Measurements from ENCODE around the gene RHD.
"Not testable (repeated sequence)": the region's sequence is repeated elsewhere in the genome, so short reads cannot be mapped to it uniquely, and the experiment has no call there.

GRCh38 chr1:25308168-25308567 lies 35.9 kb downstream of the RHD start:
- TF ChIP-seq, protein P1, sequence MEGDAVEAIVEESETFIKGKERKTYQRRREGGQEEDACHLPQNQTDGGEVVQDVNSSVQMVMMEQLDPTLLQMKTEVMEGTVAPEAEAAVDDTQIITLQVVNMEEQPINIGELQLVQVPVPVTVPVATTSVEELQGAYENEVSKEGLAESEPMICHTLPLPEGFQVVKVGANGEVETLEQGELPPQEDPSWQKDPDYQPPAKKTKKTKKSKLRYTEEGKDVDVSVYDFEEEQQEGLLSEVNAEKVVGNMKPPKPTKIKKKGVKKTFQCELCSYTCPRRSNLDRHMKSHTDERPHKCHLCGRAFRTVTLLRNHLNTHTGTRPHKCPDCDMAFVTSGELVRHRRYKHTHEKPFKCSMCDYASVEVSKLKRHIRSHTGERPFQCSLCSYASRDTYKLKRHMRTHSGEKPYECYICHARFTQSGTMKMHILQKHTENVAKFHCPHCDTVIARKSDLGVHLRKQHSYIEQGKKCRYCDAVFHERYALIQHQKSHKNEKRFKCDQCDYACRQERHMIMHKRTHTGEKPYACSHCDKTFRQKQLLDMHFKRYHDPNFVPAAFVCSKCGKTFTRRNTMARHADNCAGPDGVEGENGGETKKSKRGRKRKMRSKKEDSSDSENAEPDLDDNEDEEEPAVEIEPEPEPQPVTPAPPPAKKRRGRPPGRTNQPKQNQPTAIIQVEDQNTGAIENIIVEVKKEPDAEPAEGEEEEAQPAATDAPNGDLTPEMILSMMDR (IDR thresholded peaks at IDR 0.05; ENCODE audit: low read depth, low read length, missing input control), result not testable (repeated sequence)
- TF ChIP-seq TAF1 (conservative IDR thresholded peaks at IDR 0.05); RAD21 (IDR thresholded peaks at IDR 0.05); MAX (IDR thresholded peaks at IDR 0.05); GABPA (IDR thresholded peaks at IDR 0.05 in 1 of 2, conservative IDR thresholded peaks at IDR 0.05 in 1 of 2); REST (IDR thresholded peaks at IDR 0.05); JUND (IDR thresholded peaks at IDR 0.05); YY1 (IDR thresholded peaks at IDR 0.05); ZBTB33 (IDR thresholded peaks at IDR 0.05); EGR1 (IDR thresholded peaks at IDR 0.05; ENCODE audit: low read depth in 2 of 2): not testable (repeated sequence)
- TF ChIP-seq, protein P2, sequence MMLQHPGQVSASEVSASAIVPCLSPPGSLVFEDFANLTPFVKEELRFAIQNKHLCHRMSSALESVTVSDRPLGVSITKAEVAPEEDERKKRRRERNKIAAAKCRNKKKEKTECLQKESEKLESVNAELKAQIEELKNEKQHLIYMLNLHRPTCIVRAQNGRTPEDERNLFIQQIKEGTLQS (IDR thresholded peaks at IDR 0.05), result not testable (repeated sequence)
